GM06990 (cell line): Measurements from ENCODE around the gene EXOC3L1.

Experiments
- DNase-seq: peaks from one replicate; pipeline ENCODE4 v3.0.0-alpha.2; 2011; ENCODE audit not compliant: insufficient read length; ENCODE audit errors: extremely low read depth
- H3K27me3 ChIP-seq: replicated peaks from 2 replicates; pipeline ENCODE4 v1.6.0; 2011; ENCODE audit warnings: low read length; ENCODE audit not compliant: control insufficient read depth, insufficient read depth
- H3K36me3 ChIP-seq: 2 replicates; pipeline ENCODE4 v1.5.1; 2011; ENCODE audit warnings: low read length; ENCODE audit not compliant: control insufficient read depth, insufficient read depth
- H3K4me3 ChIP-seq: replicated peaks from 2 replicates; pipeline ENCODE4 v1.5.1; 2011; ENCODE audit warnings: low read depth, mild to moderate bottlenecking, control low read depth, low read length
- TF ChIP-seq, protein P1 (sequence below): IDR thresholded peaks from 2 replicates; pipeline ENCODE4 v1.5.1; 2011; ENCODE audit warnings: low read length, control low read depth, mild to moderate bottlenecking, inconsistent platforms; ENCODE audit not compliant: insufficient read depth, poor library complexity, severe bottlenecking

Gene EXOC3L1

DNA sequence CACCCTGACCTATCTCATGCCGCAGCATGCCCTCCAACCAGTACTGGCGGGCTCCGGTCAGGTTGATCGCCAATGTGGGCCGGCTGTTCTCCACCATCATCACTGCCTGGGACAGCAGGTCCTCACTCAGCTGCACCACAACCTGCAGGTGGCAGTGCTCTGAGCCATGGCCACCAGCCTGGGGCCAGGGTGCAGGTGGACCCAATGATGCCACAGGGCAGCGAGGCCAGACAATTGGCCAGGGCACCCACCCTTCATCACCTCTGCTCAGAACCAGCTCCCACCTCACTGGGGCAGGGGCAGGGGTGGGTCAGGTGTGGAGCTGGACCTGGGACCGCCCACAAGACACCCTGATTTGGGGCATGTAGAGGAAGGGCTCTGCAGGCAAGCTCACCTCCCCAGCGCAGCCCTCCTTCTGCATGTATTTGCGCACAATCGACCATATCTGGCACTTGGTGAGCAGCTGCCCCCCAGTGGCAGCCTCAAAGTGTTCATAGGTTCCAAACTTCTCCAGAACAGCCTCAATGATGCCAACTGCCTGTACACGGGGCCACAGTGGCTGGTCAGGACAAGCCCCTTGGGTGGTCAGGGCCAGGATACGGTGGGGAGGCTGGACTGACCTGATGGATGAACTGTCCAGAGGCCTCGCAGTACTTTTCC lies 10.4 kb downstream of the EXOC3L1 start:
- DNase-seq, result no peak
- Histone ChIP-seq H3K36me3 (no peaks in the 10 kb centered on the region; the same call in 1 of the 2 replicates), H3K27me3 (no peaks in the 10 kb centered on the region; the same call in 1 of the 2 replicates), H3K4me3 (no peak overlapping the region)
- TF ChIP-seq, protein P1, sequence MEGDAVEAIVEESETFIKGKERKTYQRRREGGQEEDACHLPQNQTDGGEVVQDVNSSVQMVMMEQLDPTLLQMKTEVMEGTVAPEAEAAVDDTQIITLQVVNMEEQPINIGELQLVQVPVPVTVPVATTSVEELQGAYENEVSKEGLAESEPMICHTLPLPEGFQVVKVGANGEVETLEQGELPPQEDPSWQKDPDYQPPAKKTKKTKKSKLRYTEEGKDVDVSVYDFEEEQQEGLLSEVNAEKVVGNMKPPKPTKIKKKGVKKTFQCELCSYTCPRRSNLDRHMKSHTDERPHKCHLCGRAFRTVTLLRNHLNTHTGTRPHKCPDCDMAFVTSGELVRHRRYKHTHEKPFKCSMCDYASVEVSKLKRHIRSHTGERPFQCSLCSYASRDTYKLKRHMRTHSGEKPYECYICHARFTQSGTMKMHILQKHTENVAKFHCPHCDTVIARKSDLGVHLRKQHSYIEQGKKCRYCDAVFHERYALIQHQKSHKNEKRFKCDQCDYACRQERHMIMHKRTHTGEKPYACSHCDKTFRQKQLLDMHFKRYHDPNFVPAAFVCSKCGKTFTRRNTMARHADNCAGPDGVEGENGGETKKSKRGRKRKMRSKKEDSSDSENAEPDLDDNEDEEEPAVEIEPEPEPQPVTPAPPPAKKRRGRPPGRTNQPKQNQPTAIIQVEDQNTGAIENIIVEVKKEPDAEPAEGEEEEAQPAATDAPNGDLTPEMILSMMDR, result peak; percentile 14

- DNase-seq, result peak; percentile 65
- Histone ChIP-seq H3K4me3 (peak overlapping the region; percentile 51), H3K27me3 (no peaks in the 10 kb centered on the region), H3K36me3 (no peaks in the 10 kb centered on the region; the same call in 1 of the 2 replicates)
- TF ChIP-seq, protein P1, result no peak
Observed at GRCh38 chr16:67177743-67178699, 11.9 kb downstream of the EXOC3L1 start.

DNA sequence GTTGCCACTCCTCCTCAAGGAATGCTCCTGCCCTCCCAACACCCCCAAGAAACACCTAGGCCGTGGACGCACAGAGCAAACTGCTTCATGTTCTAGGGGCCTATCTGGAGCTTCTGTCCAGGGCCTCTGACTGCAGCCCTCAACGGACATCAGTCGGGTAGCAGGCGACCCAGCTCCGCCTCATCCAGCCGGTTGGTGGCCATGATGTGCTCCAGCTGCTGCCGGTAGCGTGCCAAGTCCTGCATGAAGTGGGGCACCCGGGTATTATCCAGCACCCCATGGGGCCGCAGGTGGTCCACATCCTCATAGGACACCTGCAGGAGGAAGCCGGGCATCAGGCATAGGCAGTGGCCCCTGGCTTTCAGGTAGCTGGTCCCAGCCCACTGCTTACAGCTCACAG lies 13.3 kb downstream of the EXOC3L1 start:
- TF ChIP-seq, protein P1, result no peak
- Histone ChIP-seq H3K27me3 (no peaks in the 10 kb centered on the region), H3K36me3 (no peaks in the 10 kb centered on the region; the same call in 1 of the 2 replicates), H3K4me3 (no peak overlapping the region)
- DNase-seq, result no peak

- no peaks in the 10 kb centered on the region; the same call in 1 of the 2 replicates for H3K36me3 ChIP-seq
- TF ChIP-seq, protein P1, result no peak
- H3K4me3 ChIP-seq, result no peak overlapping the region; the same call in 1 of the 2 replicates
- no peak for DNase-seq
- no peaks in the 10 kb centered on the region for H3K27me3 ChIP-seq
Observed at GRCh38 chr16:67174706-67175231, 15.2 kb downstream of the EXOC3L1 start.

- no peaks in the 10 kb centered on the region for H3K27me3 ChIP-seq
- TF ChIP-seq, protein P1, result peak; percentile 28
- H3K36me3 ChIP-seq, result no peaks in the 10 kb centered on the region
- peak overlapping the region; percentile 37 for H3K4me3 ChIP-seq
- DNase-seq, result peak; percentile 80
Observed at GRCh38 chr16:67173808-67174705, 15.9 kb downstream of the EXOC3L1 start.
